Spleen (tissue), 13 donors: ENCODE data around the gene RGPD5. TPM values are rescaled to one million over a fixed set of nuclear protein-coding genes. Genes with fewer than 3 reads are reported as not detected.
"Not testable (repeated sequence)": the region's sequence is repeated elsewhere in the genome, so short reads cannot be mapped to it uniquely, and the experiment has no call there.

Experiments
- DNase-seq: peaks from one replicate; pipeline ENCODE4 v3.0.0-alpha.2; 2020
- H3K27ac ChIP-seq, 8 donors: fragments of 200-600 bp; sonication (generic) in 7 of 8; 1 replicate in 4 of 8; 2 replicates in 4 of 8; pipeline versions ENCODE4 v1.5.0 to v1.8.0; 2016 to 2021; ENCODE audit warnings: inconsistent platforms in 4 of 8, mild to moderate bottlenecking in 4 of 8, moderate library complexity in 1 of 8
- H3K27me3 ChIP-seq, 7 donors: fragments of 200-600 bp; sonication (generic) in 6 of 7; replicated peaks in 1 of 7; 1 replicate in 4 of 7; 2 replicates in 3 of 7; pipeline versions ENCODE4 v1.5.0 to v1.8.0; 2016 to 2021; ENCODE audit warnings: inconsistent platforms in 3 of 7, mild to moderate bottlenecking in 1 of 7
- H3K36me3 ChIP-seq, 6 donors: fragments of 200-600 bp; sonication (generic) in 5 of 6; 1 replicate in 4 of 6; 2 replicates in 2 of 6; pipeline versions ENCODE4 v1.5.0 to v1.8.0; 2016 to 2021; ENCODE audit warnings: inconsistent platforms in 2 of 6
- H3K4me1 ChIP-seq, 6 donors: fragments of 200-600 bp; sonication (generic) in 5 of 6; 1 replicate in 3 of 6; 2 replicates in 3 of 6; pipeline versions ENCODE4 v1.5.0 to v1.8.0; 2016 to 2021; ENCODE audit warnings: inconsistent platforms in 3 of 6
- H3K4me3 ChIP-seq, 8 donors: fragments of 200-600 bp; sonication (generic) in 7 of 8; 1 replicate in 4 of 8; 2 replicates in 4 of 8; pipeline versions ENCODE4 v1.5.0 to v1.8.0; 2016 to 2021; ENCODE audit warnings: inconsistent platforms in 4 of 8, mild to moderate bottlenecking in 4 of 8, moderate library complexity in 2 of 8
- H3K9me3 ChIP-seq, 8 donors: fragments of 200-600 bp; sonication (generic) in 7 of 8; 1 replicate in 4 of 8; 2 replicates in 4 of 8; pipeline versions ENCODE4 v1.5.0 to v1.8.0; 2016 to 2021; ENCODE audit warnings: inconsistent platforms in 4 of 8
- WGBS, 5 donors: extraction: QIAGEN DNeasy Blood & Tissue Kit in 3 of 5; methylation state at CpG; one replicate each; pipeline versions ENCODE4 v1.1.5 to v1.1.7; 2013 to 2018; 5-methylcytosine and 5-hydroxymethylcytosine counted together
- intact Hi-C: fragments of 100-400 bp; cut with DNase I; formaldehyde crosslinking; loops from one replicate; pipeline ENCODE4 v1.15.0; 2023; ENCODE audit warnings: low total_unique reads
- long read RNA-seq, 2 donors: transcript quantifications; one replicate each; lab custom pipeline, GENCODE V29; 2026
- polyA plus RNA-seq, 3 donors: library from polyadenylated mRNA; stranded (reverse); fragments of 200-250 nt; gene quantifications; one replicate each; pipeline ENCODE4 v1.2.1, GENCODE V29; 2013
- total RNA-seq, 7 donors: library from RNA; depleted of rRNA in 3 of 7; stranded (reverse); fragments of >200 nt in 3 of 7; fragmentation: NEBNext Ultra II Directional in 4 of 7; extraction: Animal tissue kit (Norgen Biotek cat#: 25700) in 4 of 7; gene quantifications; one replicate each; pipeline versions ENCODE4 v1.1.0 to v1.2.1, GENCODE V29; 2016 to 2021
- donor health status: healthy with polysubstance abuse.
- donor health status: DM: no; HTN: no; CAD: no; lungs with moderate emphysema.
- donor health status: DM: no; HTN: no; CAD: no.
- donor health status: Bipolar disorder and iron deficiency.
- donor health status: healthy.
- donor health status: DM: no; HTN: no; CAD: no.
- donor health status: DM: yes; HTN: yes; CAD: no.

Gene RGPD5
- 100 to 1,000 TPM in 1 of 7 donors, 10 to 100 TPM in 6; 13.5 to 106 (median 51.1) TPM for total RNA-seq
- polyA plus RNA-seq: 1 to 10 TPM; 6.7 to 9.5 (median 6.9) TPM
- long read RNA-seq, donor 1, partial matches to known transcripts: 13 of 13 reads
- long read RNA-seq, donor 1, other reads (novel, unspliced or antisense): 0 of 13 reads
- long read RNA-seq, donor 2, full-length matches to known transcripts: 1 of 1 reads
- long read RNA-seq, donor 2, partial matches to known transcripts: 0 of 1 reads
- long read RNA-seq, donor 2, other reads (novel, unspliced or antisense): 0 of 1 reads

DNA sequence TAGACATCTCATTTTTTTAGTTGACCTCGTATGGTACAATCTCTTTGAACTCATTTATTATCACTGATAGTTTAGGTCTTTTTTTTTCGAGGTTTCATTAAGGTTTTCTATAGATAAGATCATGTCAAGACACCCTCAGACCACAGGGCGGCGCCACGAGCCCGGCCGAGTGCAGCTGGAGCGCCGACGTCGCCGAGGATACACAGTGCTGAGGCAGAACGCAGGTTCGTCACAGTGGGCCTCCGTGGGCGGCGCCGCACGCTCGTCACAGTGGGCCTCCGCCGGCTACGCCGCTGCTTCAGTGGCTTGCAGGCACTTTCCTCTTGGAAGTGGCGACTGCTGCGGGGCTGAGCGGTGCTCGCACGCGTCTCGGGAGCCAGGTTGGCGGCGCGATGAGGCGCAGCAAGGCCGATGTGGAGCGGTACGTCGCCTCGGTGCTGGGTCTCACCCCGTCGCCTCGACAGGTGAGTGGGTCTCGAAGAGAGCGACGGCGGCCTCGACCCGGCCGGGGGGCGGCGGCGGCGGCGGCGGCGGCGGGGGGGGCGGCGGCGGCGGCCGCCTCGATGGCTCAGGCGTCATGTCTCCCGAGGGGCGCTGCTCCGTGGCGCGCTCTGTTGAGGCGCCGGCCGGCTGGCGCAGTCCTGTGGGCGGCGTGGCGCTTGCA is at the start of gene RGPD5:
Gene RGPD5 (plus strand): TSS at position 232 of the 664 bp plus-strand sequence. CDS start 161 bp downstream, at position 393.
- H3K36me3 ChIP-seq, H3K9me3 ChIP-seq, H3K27ac ChIP-seq, H3K27me3 ChIP-seq, H3K4me1 ChIP-seq, intact Hi-C loops, H3K4me3 ChIP-seq: not testable (repeated sequence)
- DNase-seq: peak; percentile 38
- 0% methylated on average over 24 of the region's 77 CpGs; no CpG with 5 or more reads in 4 of the 5 donors for WGBS, 5 donors

DNA sequence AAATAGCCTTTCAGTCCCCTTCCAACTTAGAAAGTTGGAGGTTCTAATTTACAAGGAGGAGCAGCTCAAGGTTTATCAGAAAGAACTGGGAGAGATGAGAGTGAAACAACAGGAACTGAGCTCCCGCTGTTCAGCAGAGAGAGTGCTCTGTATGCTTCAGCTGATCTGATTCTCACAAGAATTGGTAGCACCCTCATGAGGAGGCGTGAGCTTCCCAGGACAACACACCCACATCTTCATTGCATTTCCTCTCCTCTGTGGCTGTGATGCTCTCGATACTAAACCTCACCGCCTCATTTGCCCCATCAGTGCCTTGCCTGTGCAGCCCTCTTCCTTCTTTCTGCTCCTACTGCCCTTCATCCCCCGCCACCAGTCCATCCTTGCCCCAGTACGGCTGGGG is 42.5 kb upstream of the RGPD5 start:
- no CpG with 5 or more reads among the region's 6 CpGs for WGBS, 5 donors
- H3K4me3 ChIP-seq, H3K36me3 ChIP-seq, DNase-seq, H3K27me3 ChIP-seq, H3K9me3 ChIP-seq, H3K4me1 ChIP-seq, H3K27ac ChIP-seq, intact Hi-C loops: not testable (repeated sequence)

GRCh38 chr2:109757163-109757824 is 36.8 kb upstream of the RGPD5 start:
- H3K4me3 ChIP-seq, H3K4me1 ChIP-seq, intact Hi-C loops, H3K9me3 ChIP-seq, H3K27me3 ChIP-seq, H3K36me3 ChIP-seq, DNase-seq, H3K27ac ChIP-seq: not testable (repeated sequence)
- WGBS, 5 donors: no CpG with 5 or more reads among the region's 3 CpGs

DNA sequence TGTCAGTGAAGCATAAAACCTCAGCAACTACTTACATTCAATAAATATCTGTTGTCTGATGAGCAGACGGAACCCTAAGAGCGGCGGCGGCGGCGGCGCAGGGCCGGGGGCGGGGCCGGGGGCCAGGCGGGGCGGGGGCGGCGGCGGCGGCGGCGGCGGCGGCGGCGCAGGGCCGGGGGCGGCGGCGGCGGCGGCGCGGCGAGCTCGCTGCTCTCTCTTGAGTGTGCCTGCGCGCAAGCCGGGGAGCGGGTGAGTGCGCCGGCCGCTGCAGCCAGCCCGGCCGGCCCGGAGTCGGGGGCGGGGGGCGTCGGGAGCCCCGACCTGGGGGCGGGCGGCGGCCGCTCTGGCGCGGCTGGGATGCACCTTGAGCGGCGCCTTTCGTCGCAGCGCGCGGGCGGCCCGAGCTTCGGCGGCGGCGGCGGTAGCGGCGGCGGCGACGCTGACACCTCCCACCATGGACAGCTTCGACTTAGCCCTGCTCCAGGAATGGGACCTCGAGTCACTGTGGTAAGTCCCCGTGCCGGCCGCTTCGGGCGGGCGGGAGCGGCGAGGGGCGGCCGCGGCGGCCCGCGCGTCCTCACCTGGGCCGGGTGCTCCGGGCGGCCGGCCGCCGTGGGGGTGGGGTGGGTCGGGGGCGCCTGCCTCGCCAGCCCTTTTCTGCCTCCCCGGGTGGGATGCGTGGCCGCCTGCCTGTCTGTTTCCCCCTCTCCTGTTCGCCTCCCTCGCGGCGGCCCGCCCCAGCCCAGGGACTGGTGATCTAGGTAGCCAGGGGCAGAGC is 33.7 kb upstream of the RGPD5 start:
- DNase-seq, H3K4me1 ChIP-seq, H3K27me3 ChIP-seq, H3K27ac ChIP-seq, intact Hi-C loops, H3K9me3 ChIP-seq, H3K36me3 ChIP-seq: not testable (repeated sequence)
- H3K4me3 ChIP-seq: peak overlapping the region in 1 of 8 donors; percentile 40
- WGBS, 5 donors: 0 to 5% (median 0%) methylated on average over 1 to 68 of the region's 106 CpGs

- H3K27ac ChIP-seq, H3K4me1 ChIP-seq, H3K9me3 ChIP-seq, H3K27me3 ChIP-seq, H3K36me3 ChIP-seq, DNase-seq, intact Hi-C loops: not testable (repeated sequence)
- 14% methylated on average over 5 of the region's 23 CpGs; no CpG with 5 or more reads in 4 of the 5 donors for WGBS, 5 donors
- peak overlapping the region in 1 of 8 donors; percentile 40 for H3K4me3 ChIP-seq
Measured at GRCh38 chr2:109761043-109761454, 33.1 kb upstream of the RGPD5 start.

DNA sequence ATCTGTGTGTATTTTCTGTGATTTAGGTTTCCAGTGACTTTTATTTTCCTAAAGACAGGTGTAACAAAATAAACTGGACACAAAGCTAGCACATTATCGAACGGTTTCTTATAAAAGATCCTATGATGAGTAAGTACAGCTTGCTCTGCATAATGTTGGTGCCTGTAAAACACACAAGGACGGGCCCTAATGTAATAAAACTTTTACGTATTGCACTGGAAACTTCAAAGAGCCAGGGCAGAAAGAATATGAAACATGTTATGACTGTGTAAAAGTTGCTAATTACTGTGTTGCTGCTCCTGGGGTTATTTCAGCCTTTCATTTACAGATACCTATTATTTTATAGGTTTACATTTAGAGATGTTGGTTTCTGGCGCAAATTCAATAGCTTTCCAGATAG is 32.1 kb upstream of the RGPD5 start:
- intact Hi-C loops, H3K9me3 ChIP-seq, H3K4me3 ChIP-seq, DNase-seq, H3K36me3 ChIP-seq, H3K27ac ChIP-seq, H3K4me1 ChIP-seq, H3K27me3 ChIP-seq: not testable (repeated sequence)
- WGBS, 5 donors: 63 to 83% (median 83%) methylated on average over 1 of the region's 5 CpGs

GRCh38 chr2:109766074-109766473 is 28.0 kb upstream of the RGPD5 start:
- H3K36me3 ChIP-seq, H3K9me3 ChIP-seq, H3K4me3 ChIP-seq, intact Hi-C loops, H3K27me3 ChIP-seq, H3K27ac ChIP-seq, H3K4me1 ChIP-seq: not testable (repeated sequence)
- 85 to 92% (median 86%) methylated on average over 3 to 9 of the region's 11 CpGs; no CpG with 5 or more reads in 1 of the 5 donors for WGBS, 5 donors
- peak; percentile 46 for DNase-seq

- H3K27ac ChIP-seq, DNase-seq, H3K4me3 ChIP-seq, H3K27me3 ChIP-seq, H3K4me1 ChIP-seq, intact Hi-C loops, H3K36me3 ChIP-seq, H3K9me3 ChIP-seq: not testable (repeated sequence)
- 84 to 100% (median 91%) methylated on average over 5 to 6 of the region's 8 CpGs; no CpG with 5 or more reads in 1 of the 5 donors for WGBS, 5 donors
Measured at GRCh38 chr2:109766886-109767578, 27.1 kb upstream of the RGPD5 start.

GRCh38 chr2:109768934-109769333 is 25.2 kb upstream of the RGPD5 start:
- H3K9me3 ChIP-seq, H3K27me3 ChIP-seq, DNase-seq, H3K4me3 ChIP-seq, H3K36me3 ChIP-seq, H3K4me1 ChIP-seq, intact Hi-C loops, H3K27ac ChIP-seq: not testable (repeated sequence)
- WGBS, 5 donors: 96% methylated on average over 6 of the region's 10 CpGs; no CpG with 5 or more reads in 4 of the 5 donors

- H3K4me1 ChIP-seq, H3K36me3 ChIP-seq, H3K27ac ChIP-seq, intact Hi-C loops, H3K27me3 ChIP-seq, H3K4me3 ChIP-seq, H3K9me3 ChIP-seq, DNase-seq: not testable (repeated sequence)
- no CpG with 5 or more reads among the region's 2 CpGs for WGBS, 5 donors
Measured at GRCh38 chr2:109779118-109779517, 15.0 kb upstream of the RGPD5 start.
